HUES48 (cell line): ENCODE results near the gene MPHOSPH9.
A peak's percentile ranks its signal among the peaks of the same experiment; 100 is the strongest.

Source experiments
- H3K27ac ChIP-seq: one replicate; pipeline ENCODE4 v1.7.0; 2013; ENCODE audit warnings: low read depth, low read length, inconsistent platforms
- H3K27me3 ChIP-seq: 2 replicates; pipeline ENCODE4 v1.6.1; 2013; ENCODE audit warnings: mild to moderate bottlenecking, low read length; ENCODE audit not compliant: control insufficient read depth, insufficient read depth
- H3K36me3 ChIP-seq: 2 replicates; pipeline ENCODE4 v1.6.1; 2013; ENCODE audit warnings: low read length; ENCODE audit not compliant: control insufficient read depth, insufficient read depth
- H3K4me1 ChIP-seq: 2 replicates; pipeline ENCODE4 v1.6.1; 2013; ENCODE audit warnings: mild to moderate bottlenecking, low read length; ENCODE audit not compliant: control insufficient read depth, insufficient read depth
- H3K4me3 ChIP-seq: 2 replicates; pipeline ENCODE4 v1.5.1; 2013; ENCODE audit warnings: mild to moderate bottlenecking, low read depth, low read length
- H3K9ac ChIP-seq: 2 replicates; pipeline ENCODE4 v1.6.1; 2013; ENCODE audit warnings: mild to moderate bottlenecking, low read depth, low read length, moderate library complexity
- H3K9me3 ChIP-seq: 2 replicates; pipeline ENCODE4 v1.6.1; 2013; ENCODE audit warnings: low read length; ENCODE audit not compliant: control insufficient read depth, insufficient read depth

Gene MPHOSPH9

DNA sequence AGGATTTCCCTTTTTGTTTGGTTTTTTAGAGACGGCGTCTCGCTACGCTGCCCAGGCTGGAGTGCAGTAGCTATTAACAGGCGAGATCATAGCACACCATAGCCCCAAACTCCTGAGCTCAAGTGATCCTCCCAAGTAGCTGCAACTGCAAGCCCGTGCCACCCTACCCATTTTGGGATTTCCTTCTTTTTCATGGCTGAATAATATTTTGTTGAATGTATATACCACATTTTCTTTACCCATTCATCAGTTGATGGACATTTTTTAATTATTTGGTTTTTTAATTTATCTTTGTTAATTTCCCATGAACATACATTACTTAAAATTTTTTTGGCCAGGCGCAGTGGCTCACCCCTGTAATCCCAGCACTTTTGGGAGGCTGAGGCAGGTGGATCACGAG, 97.3 kb downstream of the MPHOSPH9 start:
- peaks cover 12% of the 10 kb centered on the region for H3K4me1 ChIP-seq
- no peak overlapping the region for H3K27ac ChIP-seq
- H3K9ac ChIP-seq = no peak overlapping the region
- no peaks in the 10 kb centered on the region for H3K9me3 ChIP-seq
- no peak overlapping the region for H3K4me3 ChIP-seq
- no peaks in the 10 kb centered on the region for H3K36me3 ChIP-seq
- no peaks in the 10 kb centered on the region for H3K27me3 ChIP-seq

DNA sequence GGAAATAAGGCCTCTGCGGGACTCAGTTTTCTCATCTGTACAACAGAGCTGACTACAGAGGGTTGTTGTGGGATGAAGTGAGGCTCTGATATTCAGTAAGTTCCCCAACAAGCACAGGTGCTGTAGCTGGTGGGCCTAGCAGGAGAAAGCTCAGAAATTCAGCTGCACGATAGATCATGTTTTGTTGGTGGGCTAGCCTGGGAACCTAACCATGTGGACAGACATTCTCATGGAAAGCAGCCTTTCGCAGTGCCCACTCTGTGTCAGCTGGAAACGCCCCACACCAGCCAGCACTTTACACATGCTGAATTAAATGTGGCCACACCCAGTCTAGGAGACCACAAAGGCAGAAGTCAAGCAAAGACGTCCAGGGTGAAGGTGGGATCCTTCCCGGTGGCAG, 98.1 kb downstream of the MPHOSPH9 start:
- Histone ChIP-seq H3K36me3 (no peaks in the 10 kb centered on the region), H3K27ac (no peak overlapping the region), H3K4me1 (peaks cover 4% of the 10 kb centered on the region; the same call in 1 of the 2 replicates), H3K9ac (no peak overlapping the region), H3K4me3 (no peak overlapping the region), H3K9me3 (no peaks in the 10 kb centered on the region), H3K27me3 (no peaks in the 10 kb centered on the region)

DNA sequence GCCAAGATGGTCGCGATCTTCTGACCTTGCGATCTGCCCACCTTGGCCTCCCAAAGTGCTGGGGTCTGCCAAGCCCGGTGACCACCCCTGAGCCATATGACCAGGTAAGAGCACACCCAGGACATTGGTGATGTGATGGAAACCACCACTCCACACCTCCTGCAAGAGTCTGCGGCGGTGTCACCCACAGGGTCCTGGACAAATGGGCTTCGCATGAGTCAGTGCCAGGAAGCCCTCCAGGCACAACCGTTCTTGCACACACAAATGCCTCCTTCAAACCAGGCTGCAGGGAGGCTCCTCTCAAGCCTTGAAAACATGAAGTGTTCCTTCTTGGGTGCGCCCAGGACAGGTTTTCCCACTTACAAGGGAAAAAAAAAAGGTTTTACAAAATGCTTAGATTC, 98.7 kb downstream of the MPHOSPH9 start:
- Histone ChIP-seq H3K9me3 (no peaks in the 10 kb centered on the region), H3K36me3 (no peaks in the 10 kb centered on the region), H3K4me1 (no peaks in the 10 kb centered on the region), H3K4me3 (no peak overlapping the region), H3K27me3 (no peaks in the 10 kb centered on the region), H3K27ac (no peak overlapping the region), H3K9ac (no peak overlapping the region)

DNA sequence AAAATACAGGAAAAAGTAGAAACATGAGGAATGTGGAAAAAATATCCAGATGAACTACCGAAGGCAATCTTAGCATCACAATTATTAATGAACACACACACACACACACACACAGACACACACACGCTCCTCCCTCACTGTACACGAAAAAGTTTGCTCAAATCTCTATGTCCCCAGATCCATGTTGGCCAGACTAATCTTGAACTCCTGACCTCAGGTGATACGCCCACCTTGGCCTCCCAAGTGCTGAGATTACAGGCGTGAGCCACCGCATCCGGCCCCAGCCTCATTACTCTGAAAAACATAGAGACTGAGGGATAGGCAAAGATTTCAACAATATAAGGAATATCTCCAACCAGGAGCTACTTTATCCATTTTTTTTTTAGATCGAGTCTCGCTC, 99.2 kb downstream of the MPHOSPH9 start:
- H3K9me3 ChIP-seq = no peaks in the 10 kb centered on the region
- H3K36me3 ChIP-seq = no peaks in the 10 kb centered on the region
- H3K4me3 ChIP-seq = no peak overlapping the region
- no peaks in the 10 kb centered on the region for H3K4me1 ChIP-seq
- H3K27me3 ChIP-seq = no peaks in the 10 kb centered on the region
- no peak overlapping the region for H3K27ac ChIP-seq
- H3K9ac ChIP-seq = no peak overlapping the region

DNA sequence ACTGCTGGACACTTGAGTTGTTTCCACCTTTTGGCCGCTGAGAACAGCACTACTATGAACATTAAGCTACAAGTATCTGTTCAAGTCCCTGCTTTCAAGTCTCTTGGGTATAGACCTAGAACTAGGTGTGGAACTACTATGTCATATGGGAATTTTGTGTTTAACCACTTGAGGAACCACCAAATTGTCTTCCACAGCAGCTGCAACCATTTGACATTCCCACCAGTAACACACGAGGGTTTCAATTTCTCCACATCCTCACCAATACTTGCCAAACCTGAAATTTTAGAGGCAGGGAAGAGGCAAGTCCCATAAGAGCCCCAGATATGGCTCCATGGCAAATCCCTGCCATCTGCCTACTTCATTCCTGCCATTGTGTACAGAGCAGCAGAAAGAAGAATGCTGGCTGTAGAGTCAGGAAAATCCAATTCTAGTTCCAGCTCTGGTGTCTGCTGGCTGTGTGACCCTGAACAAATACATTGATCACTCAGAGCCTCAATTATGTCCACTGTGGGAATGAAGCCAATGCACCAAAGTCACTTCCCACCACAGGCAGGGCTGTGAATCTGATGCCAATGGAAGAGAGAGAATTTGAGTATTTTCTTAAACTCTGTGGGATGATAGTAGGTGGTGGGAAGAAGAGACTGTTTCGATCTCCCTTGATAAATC, 99.9 kb downstream of the MPHOSPH9 start:
- H3K9ac ChIP-seq = no peak overlapping the region
- H3K36me3 ChIP-seq = no peaks in the 10 kb centered on the region
- no peaks in the 10 kb centered on the region for H3K27me3 ChIP-seq
- H3K9me3 ChIP-seq = no peaks in the 10 kb centered on the region
- no peak overlapping the region for H3K27ac ChIP-seq
- no peaks in the 10 kb centered on the region for H3K4me1 ChIP-seq
- no peak overlapping the region for H3K4me3 ChIP-seq

DNA sequence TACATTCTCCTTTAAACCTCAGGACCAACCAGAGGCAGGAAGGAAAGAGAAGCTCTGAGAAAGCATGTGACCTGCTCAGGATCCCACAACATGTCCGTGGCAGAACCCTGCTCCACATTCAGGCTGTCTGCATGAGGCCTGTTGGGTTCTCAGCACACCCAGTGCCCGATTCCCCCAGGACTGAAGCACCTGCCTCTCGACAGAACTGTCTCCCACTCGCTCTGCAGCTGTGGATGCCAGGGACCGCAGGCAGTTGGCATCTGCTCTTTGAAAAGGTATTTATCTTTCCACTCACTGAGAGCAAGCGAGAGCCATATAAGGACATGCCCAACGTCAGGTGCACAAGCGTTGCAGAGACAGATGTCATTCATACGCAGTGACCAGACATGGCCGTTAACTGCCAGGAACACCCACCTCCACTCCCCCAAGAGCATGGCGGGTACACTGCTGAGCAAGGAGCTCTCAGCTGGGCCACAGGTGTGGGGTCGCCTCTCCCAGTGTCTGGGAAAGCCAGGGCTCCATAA, 101.0 kb downstream of the MPHOSPH9 start:
- Histone ChIP-seq H3K9ac (no peak overlapping the region), H3K9me3 (no peaks in the 10 kb centered on the region), H3K4me3 (no peak overlapping the region), H3K4me1 (no peaks in the 10 kb centered on the region), H3K27ac (no peak overlapping the region), H3K27me3 (no peaks in the 10 kb centered on the region), H3K36me3 (no peaks in the 10 kb centered on the region)

DNA sequence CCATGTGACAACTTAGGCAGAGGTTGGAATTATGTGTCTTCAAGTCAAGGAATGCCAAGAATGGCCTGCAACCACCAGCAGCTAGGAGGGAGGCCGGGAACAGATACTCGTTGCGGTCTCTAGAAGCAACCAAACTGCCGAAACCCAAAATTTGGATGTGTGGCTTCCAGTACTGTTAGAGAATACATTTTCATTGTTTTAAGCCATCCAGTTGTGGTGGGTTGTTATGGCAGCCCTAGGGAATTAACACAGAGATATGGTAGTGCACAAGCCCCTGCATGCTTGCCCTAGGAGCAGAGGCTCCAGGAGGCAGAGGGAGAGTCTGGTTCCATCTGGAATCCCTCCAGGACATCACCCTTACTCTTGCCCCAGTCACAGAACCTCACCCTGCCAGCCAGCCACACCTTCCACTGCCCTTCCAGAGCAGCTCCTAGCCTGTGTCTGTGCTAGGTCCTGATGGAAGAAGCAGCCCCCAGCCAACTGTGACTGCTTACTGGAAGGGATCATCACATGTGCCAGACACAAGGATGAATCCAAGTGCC, 101.6 kb downstream of the MPHOSPH9 start:
- Histone ChIP-seq H3K9me3 (no peaks in the 10 kb centered on the region), H3K27ac (no peak overlapping the region), H3K4me1 (no peaks in the 10 kb centered on the region), H3K27me3 (no peaks in the 10 kb centered on the region), H3K4me3 (no peak overlapping the region), H3K36me3 (no peaks in the 10 kb centered on the region), H3K9ac (no peak overlapping the region)

DNA sequence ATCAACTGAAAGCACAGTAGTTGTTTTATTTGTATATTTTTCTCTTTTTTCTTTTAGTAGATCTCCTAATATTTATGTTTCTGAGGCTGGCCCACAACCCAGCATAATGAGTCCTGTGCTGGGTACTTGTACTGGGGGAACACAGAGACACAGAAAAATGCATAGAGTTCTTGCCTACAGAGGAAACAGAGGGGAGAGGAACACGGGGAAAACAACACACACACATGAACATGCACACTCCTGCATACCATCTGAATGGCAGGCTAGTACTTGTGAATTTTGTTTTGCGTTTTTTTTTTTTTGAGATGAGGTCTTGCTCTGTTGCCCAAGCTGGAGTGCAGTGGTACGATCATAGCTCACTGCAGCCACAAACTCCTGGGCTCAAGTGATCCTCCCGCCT, 103.3 kb downstream of the MPHOSPH9 start:
- H3K36me3 ChIP-seq = no peaks in the 10 kb centered on the region
- H3K9ac ChIP-seq = no peak overlapping the region
- no peaks in the 10 kb centered on the region for H3K4me1 ChIP-seq
- no peaks in the 10 kb centered on the region for H3K9me3 ChIP-seq
- no peak overlapping the region for H3K27ac ChIP-seq
- no peaks in the 10 kb centered on the region for H3K27me3 ChIP-seq
- no peak overlapping the region for H3K4me3 ChIP-seq

DNA sequence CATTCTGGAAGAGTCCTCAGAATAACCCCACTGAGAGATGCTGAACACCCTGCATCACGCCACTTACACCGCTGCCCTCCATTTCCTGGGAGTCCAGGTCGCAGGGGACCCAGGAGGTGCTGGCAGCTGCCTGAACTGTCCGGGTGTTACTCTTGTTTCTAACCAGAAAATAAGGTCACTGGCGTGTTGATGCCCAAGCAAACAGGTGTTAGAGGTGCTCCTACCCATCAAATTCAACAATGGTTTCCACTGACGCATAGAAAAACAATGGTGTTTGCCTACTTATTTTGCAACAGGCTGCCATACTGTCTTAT, 105.8 kb downstream of the MPHOSPH9 start:
- Histone ChIP-seq H3K4me1 (no peaks in the 10 kb centered on the region), H3K9ac (no peak overlapping the region), H3K27ac (peak overlapping the region; percentile 60), H3K27me3 (no peaks in the 10 kb centered on the region), H3K9me3 (no peaks in the 10 kb centered on the region), H3K36me3 (no peaks in the 10 kb centered on the region), H3K4me3 (no peak overlapping the region)

DNA sequence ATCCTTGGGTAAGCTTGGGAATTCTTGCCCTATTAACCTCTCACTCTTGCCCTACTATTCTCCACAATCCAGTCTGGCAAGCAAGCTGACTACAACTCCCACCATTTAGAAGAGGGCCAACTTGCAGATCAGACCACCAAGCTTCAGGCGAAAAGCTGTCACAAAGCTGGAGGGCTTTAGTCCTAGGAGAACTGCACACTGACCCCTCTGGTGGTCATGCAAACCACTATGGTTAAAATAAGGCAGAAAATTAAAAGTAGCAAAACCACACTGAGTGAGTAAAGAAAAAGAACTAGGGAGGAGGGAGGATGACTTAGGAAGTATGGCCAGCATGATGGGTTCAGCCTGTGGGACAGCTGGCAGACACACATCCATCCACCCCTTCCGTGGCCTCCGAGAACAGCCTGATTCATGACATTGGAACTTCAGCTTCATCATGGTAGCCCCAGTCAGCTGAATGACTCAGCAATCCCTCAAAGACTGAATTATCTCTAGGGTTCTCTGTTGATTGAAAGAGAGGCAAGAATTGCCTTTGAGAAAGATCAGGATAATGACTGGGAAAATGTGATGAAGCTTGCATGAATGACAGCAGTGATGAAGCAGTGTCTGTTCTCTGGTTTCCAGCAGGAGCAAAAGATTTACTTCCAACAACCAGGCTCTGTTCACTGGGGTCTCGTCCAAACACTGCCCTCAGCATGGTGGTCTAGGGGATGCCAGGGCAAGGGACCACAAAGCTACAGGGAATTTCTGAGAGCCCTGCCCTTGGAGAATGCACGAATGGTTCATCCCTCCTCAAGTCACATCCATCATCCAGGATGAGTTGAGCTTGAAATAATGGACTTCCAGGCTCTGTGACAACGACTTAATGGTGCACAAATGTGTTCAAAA, 106.4 kb downstream of the MPHOSPH9 start:
- Histone ChIP-seq H3K27ac (peak overlapping the region; percentile 60), H3K4me3 (no peak overlapping the region), H3K4me1 (no peaks in the 10 kb centered on the region), H3K9ac (no peak overlapping the region), H3K9me3 (no peaks in the 10 kb centered on the region), H3K27me3 (no peaks in the 10 kb centered on the region), H3K36me3 (no peaks in the 10 kb centered on the region)

DNA sequence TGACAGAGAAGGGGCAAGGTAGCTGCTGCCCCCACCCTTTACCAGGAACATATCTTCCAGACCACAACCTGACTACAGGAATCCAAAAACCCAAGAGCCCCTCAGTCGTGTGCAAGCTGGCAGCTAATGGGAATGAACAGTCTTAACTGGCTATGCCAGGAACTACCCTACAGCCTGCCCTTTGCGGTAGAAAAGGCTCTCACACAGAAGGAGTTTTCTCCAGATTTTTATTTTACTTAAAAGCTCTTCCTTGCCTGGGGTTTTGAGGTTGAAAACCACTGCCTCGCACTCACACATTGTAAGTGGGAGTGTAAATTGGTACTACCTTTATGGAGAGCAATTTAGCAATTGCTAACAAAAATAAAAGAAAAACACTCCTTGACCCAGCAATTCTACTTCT, 110.3 kb downstream of the MPHOSPH9 start:
- H3K9me3 ChIP-seq = no peaks in the 10 kb centered on the region
- H3K4me1 ChIP-seq = no peaks in the 10 kb centered on the region
- no peaks in the 10 kb centered on the region for H3K36me3 ChIP-seq
- no peak overlapping the region for H3K27ac ChIP-seq
- H3K4me3 ChIP-seq = no peak overlapping the region
- H3K9ac ChIP-seq = no peak overlapping the region
- no peaks in the 10 kb centered on the region; the same call in 1 of the 2 replicates for H3K27me3 ChIP-seq
